Sigmoid colon (tissue), 7 donors: ENCODE results near the gene ETV2. TPM values are rescaled to one million over a fixed set of nuclear protein-coding genes. Genes with fewer than 3 reads are reported as not detected.
"Not testable (repeated sequence)": the region's sequence is repeated elsewhere in the genome, so short reads cannot be mapped to it uniquely, and the experiment has no call there.

Experiments
- DNase-seq: peaks from one replicate; pipeline ENCODE4 v3.0.0-alpha.2; 2019
- H3K27ac ChIP-seq, 4 donors: fragments of 200-600 bp; sonication (generic); one replicate each; pipeline ENCODE4 v1.5.1; 2016 to 2019; ENCODE audit warnings: mild to moderate bottlenecking in 1 of 4
- H3K27me3 ChIP-seq, 3 donors: fragments of 200-600 bp; sonication (generic); one replicate each; pipeline ENCODE4 v1.5.1; 2019; ENCODE audit warnings: mild to moderate bottlenecking in 1 of 3
- H3K36me3 ChIP-seq, 4 donors: fragments of 200-600 bp; sonication (generic); one replicate each; pipeline ENCODE4 v1.5.1; 2016 to 2019
- H3K4me1 ChIP-seq, 4 donors: fragments of 200-600 bp; sonication (generic); one replicate each; pipeline ENCODE4 v1.5.1; 2017 to 2019
- H3K4me3 ChIP-seq, 4 donors: fragments of 200-600 bp; sonication (generic); one replicate each; pipeline ENCODE4 v1.5.1; 2017 to 2019; ENCODE audit warnings: mild to moderate bottlenecking in 2 of 4, moderate library complexity in 1 of 4
- H3K9me3 ChIP-seq, 4 donors: fragments of 200-600 bp in 3 of 4; sonication (generic) in 3 of 4; one replicate each; pipeline versions ENCODE4 v1.5.1 to v1.6.1; 2013 to 2019
- CTCF ChIP-seq, 4 experiments: fragments of 450-650 bp in 3 of 4; fragments of 200-600 bp in 1 of 4; IDR thresholded peaks; one replicate each; pipeline ENCODE4 v1.5.1; 2016 to 2019; ENCODE audit warnings: antibody characterized with exemption in 4 of 4, mild to moderate bottlenecking in 3 of 4, moderate library complexity in 2 of 4
- EP300 ChIP-seq, 4 donors: sonication (generic); formaldehyde crosslinking; IDR thresholded peaks; one replicate each; pipeline ENCODE4 v1.6.1; 2017; ENCODE audit warnings: antibody characterized with exemption in 4 of 4
- POLR2A ChIP-seq, 2 donors: fragments of 450-650 bp; IDR thresholded peaks; one replicate each; pipeline ENCODE4 v1.6.1; 2016; ENCODE audit warnings: antibody characterized with exemption in 2 of 2, mild to moderate bottlenecking in 2 of 2, moderate library complexity in 2 of 2
- POLR2AphosphoS5 ChIP-seq, 4 donors: sonication (generic); formaldehyde crosslinking; IDR thresholded peaks; one replicate each; pipeline ENCODE4 v1.6.1; 2017; ENCODE audit warnings: antibody characterized with exemption in 4 of 4
- WGBS, 2 donors: extraction: QIAGEN DNeasy Blood & Tissue Kit; methylation state at CpG; one replicate each; pipeline ENCODE4 v1.1.7; 2013; 5-methylcytosine and 5-hydroxymethylcytosine counted together
- intact Hi-C: fragments of 100-400 bp; cut with DNase I; formaldehyde crosslinking; loops from one replicate; pipeline ENCODE4 v1.15.1; 2023
- polyA plus RNA-seq, 3 donors: library from polyadenylated mRNA; stranded (reverse); fragments of 200-250 nt; gene quantifications; one replicate each; pipeline ENCODE4 v1.2.3, GENCODE V29; 2013
- total RNA-seq, 4 donors: library from RNA; depleted of rRNA; stranded (reverse); fragments of >200 nt; gene quantifications; one replicate each; pipeline ENCODE4 v1.1.0, GENCODE V29; 2016
- donor health status: healthy with polysubstance abuse.
- donor health status: Bipolar disorder and iron deficiency.
- donor health status: healthy.

ETV2 gene
- total and polyA plus RNA-seq, 7 donors, result 0.55 to 5.4 (median 2.2) TPM; not detected in 1

GRCh38 chr19:35645680-35646511, 4.4 kb downstream of the ETV2 start:
- Histone ChIP-seq H3K27ac (peak overlapping the region; percentile 86 to 94 (median 91)), H3K4me3 (no peak overlapping the region), H3K27me3 (no peaks in the 10 kb centered on the region), H3K4me1 (peaks cover 0 to 66% (median 54%) of the 10 kb centered on the region in 4 donors), H3K36me3 (peaks cover 0 to 2% (median 0%) of the 10 kb centered on the region in 4 donors), H3K9me3 (no peaks in the 10 kb centered on the region)
- TF ChIP-seq POLR2AphosphoS5 (IDR thresholded peaks at IDR 0.05), result no peak
- no peak for DNase-seq
- 65 to 81% methylated on average over 7 of the region's 7 CpGs for WGBS, 2 donors
- intact Hi-C loops, result loop anchor here (5.0 to 10.0 kb wide), 4 partner anchors 99 to 971 kb away; partner anchors contain the start of genes HSPB6, PROSER3, SCGB2B2 and TMEM147

GRCh38 chr19:35648017-35648961, 6.7 kb downstream of the ETV2 start, which contains the start of gene COX6B1:
TSS of gene COX6B1 (plus strand) at chr19:35648323. CDS start at chr19:35651244, 2,921 bp downstream.
- peak; percentile 98 for DNase-seq
- Histone ChIP-seq H3K4me3 (peak within 1 kb of the TSS; percentile 63 to 87 (median 81)), H3K27me3 (no peaks in the 10 kb centered on the region), H3K27ac (peak within 1 kb of the TSS; percentile 85 to 96 (median 91)), H3K9me3 (no peaks in the 10 kb centered on the region), H3K4me1 (peaks cover 0 to 53% (median 41%) of the 10 kb centered on the region in 4 donors), H3K36me3 (peaks cover 0 to 26% (median 15%) of the 10 kb centered on the region in 4 donors)
- intact Hi-C loops, result loop anchor here (5.0 to 10.0 kb wide), 4 partner anchors 101 to 973 kb away; partner anchors contain the start of genes HSPB6, PROSER3, SCGB2B2 and TMEM147
- 0% methylated on average over 46 of the region's 46 CpGs for WGBS, 2 donors
- TF ChIP-seq CTCF (IDR thresholded peaks at IDR 0.05), result no peak
- TF ChIP-seq EP300 (IDR thresholded peaks at IDR 0.05), result peak in 1 of 4 donors; percentile 7
- TF ChIP-seq POLR2A (IDR thresholded peaks at IDR 0.05), result peak; percentile 67 to 86
- peak; percentile 85 to 95 (median 90) for TF ChIP-seq POLR2AphosphoS5 (IDR thresholded peaks at IDR 0.05)

- Histone ChIP-seq H3K9me3 (no peaks in the 10 kb centered on the region), H3K27ac (no peak overlapping the region), H3K4me3 (no peak overlapping the region), H3K27me3 (no peaks in the 10 kb centered on the region), H3K36me3 (peaks cover 1 to 49% (median 36%) of the 10 kb centered on the region in 4 donors), H3K4me1 (peaks cover 0 to 30% (median 24%) of the 10 kb centered on the region in 4 donors)
- TF ChIP-seq POLR2AphosphoS5 (IDR thresholded peaks at IDR 0.05), result no peak
- no peak for TF ChIP-seq POLR2A (IDR thresholded peaks at IDR 0.05)
- no peak for TF ChIP-seq EP300 (IDR thresholded peaks at IDR 0.05)
- TF ChIP-seq CTCF (IDR thresholded peaks at IDR 0.05), result no peak
- intact Hi-C loops, result no loop called here
- DNase-seq, result peak; percentile 12
- WGBS, 2 donors, result 74 to 81% methylated on average over 9 of the region's 9 CpGs
Observed at GRCh38 chr19:35650581-35650980, 9.0 kb downstream of the ETV2 start.

GRCh38 chr19:35654828-35655227, 13.3 kb downstream of the ETV2 start:
- H3K9me3 ChIP-seq, H3K27ac ChIP-seq, H3K27me3 ChIP-seq, intact Hi-C loops, DNase-seq, H3K4me3 ChIP-seq: not testable (repeated sequence)
- WGBS, 2 donors, result 95 to 97% methylated on average over 6 of the region's 6 CpGs
- peaks cover 18 to 92% (median 73%) of the 10 kb centered on the region in 4 donors for H3K36me3 ChIP-seq
- H3K4me1 ChIP-seq, result peaks cover 0 to 13% (median 4%) of the 10 kb centered on the region in 4 donors

DNA sequence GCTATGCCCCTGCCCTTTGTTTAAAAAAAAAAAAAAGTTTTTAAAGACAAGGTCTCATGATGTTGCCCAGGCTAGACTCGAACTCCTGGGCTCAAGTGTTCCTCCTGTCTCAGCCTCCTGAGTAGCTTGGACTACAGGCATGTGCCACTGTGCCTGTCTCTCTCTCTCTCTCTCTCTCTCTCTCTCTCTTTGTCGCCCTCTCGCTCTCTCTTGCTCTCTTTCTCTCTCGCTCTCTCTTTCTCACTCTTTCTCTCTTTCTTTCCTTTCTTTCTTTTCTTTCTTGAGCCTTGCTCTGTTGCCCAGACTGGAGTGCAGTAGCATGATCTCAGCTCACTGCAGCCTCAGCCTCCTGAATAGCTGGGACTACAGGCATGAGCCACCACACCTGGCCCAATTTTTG, 14.1 kb downstream of the ETV2 start:
- 94 to 97% methylated on average over 4 of the region's 4 CpGs for WGBS, 2 donors
- no peaks in the 10 kb centered on the region for H3K27me3 ChIP-seq

More for the DNA sequence above, 14.1 kb downstream of the ETV2 start:
- Histone ChIP-seq H3K36me3 (peaks cover 21 to 99% (median 75%) of the 10 kb centered on the region in 4 donors), H3K4me3 (no peak overlapping the region), H3K4me1 (peaks cover 0 to 7% (median under 1%) of the 10 kb centered on the region in 4 donors), H3K27ac (no peak overlapping the region), H3K9me3 (no peaks in the 10 kb centered on the region)
- intact Hi-C loops, result no loop called here
- DNase-seq, result no peak
- no peak for TF ChIP-seq EP300 (IDR thresholded peaks at IDR 0.05)
- TF ChIP-seq POLR2A (IDR thresholded peaks at IDR 0.05), result no peak
- TF ChIP-seq CTCF (IDR thresholded peaks at IDR 0.05), result no peak
- no peak for TF ChIP-seq POLR2AphosphoS5 (IDR thresholded peaks at IDR 0.05)
